GM12878 (cell line): ENCODE results near the gene PRM1. TPM values are rescaled to one million over a fixed set of nuclear protein-coding genes. Genes with fewer than 3 reads are reported as not detected.

Experiments
- ATAC-seq: fragments of 200-7000 bp; cut with Tn5 transposase; 3 replicates; pipeline ENCODE4 v1.9.1; 2020; ENCODE audit warnings: mild to moderate bottlenecking, moderate library complexity
- BruUV-seq: library from RNA; stranded (reverse); fragments of 400-500 nt; replicated peaks from 2 replicates; lab custom pipeline; 2021; lab: Mats Ljungman, UMichigan
- CTCF ChIA-PET: fragments of 300-600 bp; sonication (Branson Sonifier 250); formaldehyde crosslinking; extraction: SDS; loops from one replicate; lab custom pipeline; 2021; ENCODE audit warnings: inconsistent platforms; lab: Yijun Ruan, JAX
- POLR2A ChIA-PET: fragments of 350-600 bp; formaldehyde crosslinking; extraction: SDS; loops from one replicate; lab custom pipeline; 2021; ENCODE audit warnings: inconsistent platforms; lab: Charles Lee
- RAD21 ChIA-PET: fragments of 300-600 bp; sonication (Branson Sonifier 250); formaldehyde crosslinking; loops from one replicate; lab custom pipeline; 2023; ENCODE audit warnings: antibody characterized with exemption; ENCODE audit not compliant: unreplicated experiment; lab: Charles Lee
- SMC1A ChIA-PET: fragments of 300-600 bp; sonication (Branson Sonifier 250); formaldehyde crosslinking; loops from one replicate; lab custom pipeline; 2023; ENCODE audit not compliant: unreplicated experiment, uncharacterized antibody; lab: Charles Lee
- DNase-seq: peaks from one replicate; pipeline ENCODE4 v3.0.0-alpha.2; 2011; ENCODE audit warnings: low read depth, low spot score
- FAIRE-seq: peaks from 3 replicates; lab custom pipeline; 2011; peaks lifted over from hg19 to GRCh38; lab: Jason Lieb, UNC
- H2AFZ ChIP-seq: 2 replicates; pipeline ENCODE4 v1.6.0; 2011; ENCODE audit warnings: low read depth, low read length, control low read depth; ENCODE audit not compliant: control insufficient read depth
- H3K27ac ChIP-seq: 2 replicates; pipeline ENCODE4 v1.5.1; 2011; ENCODE audit warnings: control low read depth; ENCODE audit not compliant: control insufficient read depth, insufficient read depth
- H3K27me3 ChIP-seq, 2 experiments: replicated peaks in 1 of 2; 2 replicates each; pipeline versions ENCODE4 v1.6.0 to v1.6.1; 2011; ENCODE audit warnings: low read length in 1 of 2; ENCODE audit not compliant: control insufficient read depth in 2 of 2, insufficient read depth in 2 of 2
- H3K36me3 ChIP-seq, 2 experiments: 2 replicates each; pipeline ENCODE4 v1.5.1; 2011; ENCODE audit warnings: low read length in 1 of 2; ENCODE audit not compliant: control insufficient read depth in 2 of 2, insufficient read depth in 2 of 2
- H3K4me1 ChIP-seq: 2 replicates; pipeline ENCODE4 v1.6.1; 2011; ENCODE audit warnings: mild to moderate bottlenecking, low read length, moderate library complexity, mixed read lengths; ENCODE audit not compliant: control insufficient read depth, insufficient read depth
- H3K4me2 ChIP-seq: 2 replicates; pipeline ENCODE4 v1.6.0; 2011; ENCODE audit warnings: control low read depth; ENCODE audit not compliant: control insufficient read depth, insufficient read depth
- H3K4me3 ChIP-seq: fragments of 200-600 bp; sonication (generic); 2 replicates; pipeline ENCODE4 v1.5.1; 2016
- H3K79me2 ChIP-seq: 2 replicates; pipeline ENCODE4 v1.6.0; 2011; ENCODE audit warnings: low read length; ENCODE audit not compliant: control insufficient read depth, insufficient read depth
- H3K9ac ChIP-seq: 2 replicates; pipeline ENCODE4 v1.8.0; 2011; ENCODE audit warnings: low read length, control low read depth, mixed read lengths; ENCODE audit not compliant: control insufficient read depth, insufficient read depth
- H3K9me3 ChIP-seq: replicated peaks from 3 replicates; pipeline ENCODE4 v1.5.1; 2011; ENCODE audit warnings: mild to moderate bottlenecking, low read length; ENCODE audit not compliant: control insufficient read depth, insufficient read depth
- H4K20me1 ChIP-seq: 2 replicates; pipeline ENCODE4 v1.6.0; 2011; ENCODE audit not compliant: control insufficient read depth, insufficient read depth
- ATF7 ChIP-seq: fragments of 450-650 bp; IDR thresholded peaks from 2 replicates; pipeline ENCODE4 v1.6.1; 2016; ENCODE audit warnings: low read depth, mild to moderate bottlenecking
- BHLHE40 ChIP-seq, 2 experiments: fragments of 450-650 bp in 1 of 2; IDR thresholded peaks; 2 replicates each; pipeline ENCODE4 v1.6.1; 2011 to 2017; ENCODE audit warnings: low read depth in 2 of 2, borderline replicate concordance in 1 of 2, improper control_type of control experiment in 1 of 2, low read length in 1 of 2, mild to moderate bottlenecking in 1 of 2
- EED ChIP-seq: sonication (generic); IDR thresholded peaks from 2 replicates; pipeline ENCODE4 v1.6.1; 2016; ENCODE audit warnings: antibody characterized with exemption, low read depth
- EP300 ChIP-seq, 2 experiments: fragments of 150-350 bp in 1 of 2; IDR thresholded peaks; 2 replicates each; pipeline ENCODE4 v1.6.1; 2011 to 2012; ENCODE audit warnings: low read depth in 2 of 2, low read length in 2 of 2, borderline replicate concordance in 1 of 2, improper control_type of control experiment in 1 of 2, inconsistent platforms in 1 of 2; ENCODE audit not compliant: control insufficient read depth in 1 of 2
- ESRRA ChIP-seq: IDR thresholded peaks from 2 replicates; pipeline ENCODE4 v1.6.1; 2012; ENCODE audit warnings: mild to moderate bottlenecking, low read length, improper control_type of control experiment
- FOXK2 ChIP-seq: fragments of 450-650 bp; IDR thresholded peaks from 2 replicates; pipeline ENCODE4 v1.6.1; 2017; ENCODE audit warnings: mild to moderate bottlenecking, moderate library complexity
- GABPA ChIP-seq: IDR thresholded peaks from 2 replicates; pipeline ENCODE4 v1.6.1; 2014; ENCODE audit warnings: antibody characterized with exemption, low read depth, mild to moderate bottlenecking, inconsistent platforms
- IKZF1 ChIP-seq: fragments of 450-650 bp; conservative IDR thresholded peaks from 2 replicates; pipeline ENCODE4 v1.6.1; 2017; ENCODE audit warnings: antibody characterized with exemption, mild to moderate bottlenecking
- IRF4 ChIP-seq: IDR thresholded peaks from 2 replicates; pipeline ENCODE4 v1.6.1; 2011; ENCODE audit warnings: low read depth, low read length
- MEF2B ChIP-seq: fragments of 450-650 bp; IDR thresholded peaks from 2 replicates; pipeline ENCODE4 v1.6.1; 2018; ENCODE audit warnings: mild to moderate bottlenecking, moderate library complexity; ENCODE audit not compliant: partially characterized antibody, poor library complexity, severe bottlenecking
- PAX5 ChIP-seq: IDR thresholded peaks from 2 replicates; pipeline ENCODE4 v1.6.1; 2011; ENCODE audit warnings: low read depth, low read length, borderline replicate concordance
- PML ChIP-seq: IDR thresholded peaks from 2 replicates; pipeline ENCODE4 v1.6.1; 2012; ENCODE audit warnings: low read length, inconsistent platforms
- POU2F2 ChIP-seq: IDR thresholded peaks from 3 replicates; pipeline ENCODE4 v1.6.1; 2011; ENCODE audit warnings: low read depth, mild to moderate bottlenecking, low read length, borderline replicate concordance
- RB1 ChIP-seq: fragments of 450-650 bp; formaldehyde crosslinking; IDR thresholded peaks from 2 replicates; pipeline ENCODE4 v1.6.1; 2017; ENCODE audit warnings: mild to moderate bottlenecking, borderline replicate concordance
- RUNX3 ChIP-seq: IDR thresholded peaks from 2 replicates; pipeline ENCODE4 v1.6.1; 2012; ENCODE audit warnings: low read length, inconsistent platforms
- SMAD1 ChIP-seq: fragments of 450-650 bp; IDR thresholded peaks from 2 replicates; pipeline ENCODE4 v1.6.1; 2018; ENCODE audit warnings: mild to moderate bottlenecking, low read depth; ENCODE audit not compliant: partially characterized antibody
- SMAD5 ChIP-seq: IDR thresholded peaks from 2 replicates; pipeline ENCODE4 v1.6.1; 2016; ENCODE audit warnings: antibody characterized with exemption, low read depth
- TBL1XR1 ChIP-seq: IDR thresholded peaks from 2 replicates; pipeline ENCODE4 v1.6.1; 2012; ENCODE audit warnings: low read depth, low read length, improper control_type of control experiment
- ZNF687 ChIP-seq: fragments of 450-650 bp; IDR thresholded peaks from 2 replicates; pipeline ENCODE4 v1.6.1; 2017; ENCODE audit warnings: mild to moderate bottlenecking, moderate library complexity
- WGBS: methylation state at CpG from one replicate; pipeline ENCODE4 v1.1.6; 2016; ENCODE audit warnings: low lambda C conversion rate; ENCODE audit not compliant: insufficient replicate concordance, insufficient coverage; ENCODE audit errors: missing lambda C conversion rate; 5-methylcytosine and 5-hydroxymethylcytosine counted together
- in situ Hi-C: fragments of 300-500 bp; cut with MboI; formaldehyde crosslinking; loops from 9 replicates; pipeline ENCODE4 v1.14.3; 2018; ENCODE audit warnings: mixed read lengths
- intact Hi-C: fragments of 100-400 bp; cut with micrococcal nuclease; formaldehyde crosslinking; loops from one replicate; pipeline ENCODE4 v1.14.2; 2022; ENCODE audit not compliant: unreplicated experiment
- polyA plus RNA-seq, 11 experiments: library from polyadenylated mRNA; depleted of rRNA in 4 of 11; unstranded in 6 of 11; stranded (reverse) in 5 of 11; fragments of >200 nt; fragmentation: Nextera tagmentation in 4 of 11; fragmentation: Illumina TruSeq in 1 of 11; extraction: Ambion mirVana in 4 of 11; extraction: Trizol in 1 of 11; gene quantifications; 1 replicate in 1 of 11; 2 replicates in 10 of 11; pipeline versions ENCODE4 v1.2.1 to v1.2.3, GENCODE V29; 2011 to 2016; ENCODE audit warnings: inconsistent platforms in 2 of 11, missing spikeins in 2 of 11, low read depth in 1 of 11
- total RNA-seq, 4 experiments: library from RNA; depleted of rRNA in 3 of 4; stranded (reverse); fragments of >200 nt in 3 of 4; fragmentation: Illumina TruSeq in 1 of 4; extraction: Trizol in 1 of 4; gene quantifications; 2 replicates each; pipeline versions ENCODE4 v1.2.1 to v1.2.3, GENCODE V29; 2013 to 2021
- TF ChIP-seq, protein P1 (sequence below): IDR thresholded peaks from 2 replicates; pipeline ENCODE4 v1.6.1; 2012; ENCODE audit warnings: low read length, inconsistent platforms

Gene PRM1
- total and polyA plus RNA-seq, 10 of the 15 experiments (the other 5 are each of a cell fraction or from before 2014, with no cell fraction given): 0.20 TPM; not detected in 9

GRCh38 chr16:11263737-11264136 lies 17.4 kb downstream of the PRM1 start:
- POLR2A ChIA-PET: interaction anchor here (0.9 to 1.5 kb wide), 4 partner anchors 33 to 48 kb away, joined by 3 to 6 read pairs (median 4); no protein-coding TSS in a partner anchor
- TF ChIP-seq RB1: no peak
- no peak for TF ChIP-seq PAX5
- TF ChIP-seq SMAD1: no peak
- peak; percentile 23; the same call in 1 of the 2 replicates for TF ChIP-seq EED
- peak; percentile 21 for TF ChIP-seq MEF2B
- peak; percentile 50 for TF ChIP-seq RUNX3
- no peak for TF ChIP-seq ESRRA
- 0 out of 2 replicates have a peak, but pooled peaks have one; percentile 34 for TF ChIP-seq FOXK2
- 0 out of 2 replicates have a peak, but pooled peaks have one; percentile 13 for TF ChIP-seq ZNF687
- TF ChIP-seq, protein P1, sequence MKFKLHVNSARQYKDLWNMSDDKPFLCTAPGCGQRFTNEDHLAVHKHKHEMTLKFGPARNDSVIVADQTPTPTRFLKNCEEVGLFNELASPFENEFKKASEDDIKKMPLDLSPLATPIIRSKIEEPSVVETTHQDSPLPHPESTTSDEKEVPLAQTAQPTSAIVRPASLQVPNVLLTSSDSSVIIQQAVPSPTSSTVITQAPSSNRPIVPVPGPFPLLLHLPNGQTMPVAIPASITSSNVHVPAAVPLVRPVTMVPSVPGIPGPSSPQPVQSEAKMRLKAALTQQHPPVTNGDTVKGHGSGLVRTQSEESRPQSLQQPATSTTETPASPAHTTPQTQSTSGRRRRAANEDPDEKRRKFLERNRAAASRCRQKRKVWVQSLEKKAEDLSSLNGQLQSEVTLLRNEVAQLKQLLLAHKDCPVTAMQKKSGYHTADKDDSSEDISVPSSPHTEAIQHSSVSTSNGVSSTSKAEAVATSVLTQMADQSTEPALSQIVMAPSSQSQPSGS: no peak
- TF ChIP-seq SMAD5: no peak
- peak; percentile 22; the same call in 1 of the 2 replicates for TF ChIP-seq ATF7
- peak; percentile 27; the same call in 1 of the 2 replicates for TF ChIP-seq IKZF1
- 0 out of 2 replicates have a peak, but pooled peaks have one; percentile 45 for TF ChIP-seq IRF4
- TF ChIP-seq GABPA: no peak
- no peak for TF ChIP-seq TBL1XR1
- TF ChIP-seq BHLHE40 (IDR thresholded peaks at IDR 0.05; ENCODE audit: borderline replicate concordance in 1 of 2, low read depth in 2 of 2, low read length in 1 of 2): peak; percentile 5 to 24; a peak in 1 of 4 replicates
- no peak for TF ChIP-seq PML
- 0 out of 4 replicates have a peak, but pooled peaks of 1 of the 2 experiments have one; percentile 8 for TF ChIP-seq EP300 (IDR thresholded peaks at IDR 0.05; ENCODE audit: borderline replicate concordance in 1 of 2, control insufficient read depth in 1 of 2, low read depth in 2 of 2, low read length in 2 of 2)
- peak; percentile 16; the same call in 1 of the 3 replicates for TF ChIP-seq POU2F2

More at GRCh38 chr16:11263737-11264136, 17.4 kb downstream of the PRM1 start:
- Histone ChIP-seq H3K4me2 (peak overlapping the region; percentile 56), H3K9ac (peak overlapping the region; percentile 21; the same call in 1 of the 2 replicates), H3K36me3 (no peaks in the 10 kb centered on the region), H3K4me3 (no peak overlapping the region), H3K4me1 (peaks cover 25% of the 10 kb centered on the region), H2AFZ (peak overlapping the region; percentile 57), H3K27ac (peak overlapping the region; percentile 45), H3K79me2 (no peaks in the 10 kb centered on the region), H3K27me3 (no peaks in the 10 kb centered on the region), H4K20me1 (no peaks in the 10 kb centered on the region), H3K9me3 (no peaks in the 10 kb centered on the region; the same call in 2 of the 3 replicates)
- peak; percentile 69 for ATAC-seq
- intact Hi-C loops (no loop called here), in situ Hi-C loops (no loop called here)
- CTCF ChIA-PET: interaction anchor here (1.5 to 11.0 kb wide), 3 partner anchors 34 to 292 kb away, joined by 3 to 170 read pairs (median 5); no protein-coding TSS in a partner anchor
- WGBS: 20% methylated on average over 4 of the region's 4 CpGs
- SMC1A ChIA-PET: interaction anchor here (0.6 to 2.6 kb wide), 8 partner anchors 11 to 93 kb away, joined by 3 to 27 read pairs (median 3); no protein-coding TSS in a partner anchor
- BruUV-seq: no TSS peak
- RAD21 ChIA-PET: interaction anchor here (0.7 to 4.2 kb wide), 4 partner anchors 8 to 91 kb away, joined by 3 to 26 read pairs (median 4); partner anchors contain the start of gene SOCS1
- peak; percentile 69 for FAIRE-seq
- no peak for DNase-seq
